ENCODE measurements around the gene C1R.

The C1R gene

DNA sequence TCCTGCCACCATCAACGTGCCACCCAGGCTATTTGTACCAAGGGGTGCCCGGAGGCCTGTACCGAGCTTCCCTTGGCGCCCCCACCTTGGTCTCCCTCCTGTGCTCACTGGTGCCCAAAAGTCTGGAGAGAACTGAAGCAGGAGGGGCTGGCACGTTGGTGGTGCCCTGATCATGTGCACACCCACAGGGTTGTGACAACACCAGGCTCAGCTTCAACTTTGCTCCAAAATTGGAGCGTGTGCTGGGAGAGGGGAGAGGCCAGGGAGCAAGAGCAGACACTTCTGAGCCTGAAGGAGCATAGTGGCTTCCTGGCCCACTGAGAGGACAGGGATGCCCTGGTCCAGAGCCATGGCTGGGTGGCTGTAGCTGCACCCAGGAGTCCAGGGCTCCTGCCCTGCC lies 60.9 kb downstream of the C1R start:
- H3K27ac ChIP-seq = no peak overlapping the region
- H3K4me2 ChIP-seq = no peak overlapping the region
- H3K9me3 ChIP-seq (replicated peaks in 1 of 11) = peaks cover 0 to 14% (median 6%) of the 10 kb centered on the region in 11 experiments; a peak in 2 of 22 replicates
- H3K4me1 ChIP-seq = peaks cover 0 to 4% (median 0%) of the 10 kb centered on the region in 10 experiments; a peak in 2 of 20 replicates
- H3K4me3 ChIP-seq = no peak overlapping the region
- no peaks in the 10 kb centered on the region for H3K36me3 ChIP-seq
- TF ChIP-seq Cebpa-rat (IDR thresholded peaks at IDR 0.05) = no peak
- no peaks in the 10 kb centered on the region for H3K27me3 ChIP-seq
- H4K20me1 ChIP-seq = no peaks in the 10 kb centered on the region; a peak in 1 of 22 replicates
- H3K9ac ChIP-seq = no peak overlapping the region

Measured in BLaER1 treated with 17β-estradiol and CSF1 and Interleukin-3, amounts not matched to agents 10 nM and 100 nM (cell line).